Liver (tissue), 9 donors: ENCODE results near the gene PARP9. TPM values are rescaled to one million over a fixed set of nuclear protein-coding genes. Genes with fewer than 3 reads are reported as not detected.

Experiments
- DNase-seq: peaks from one replicate; pipeline ENCODE4 v3.0.0-alpha.2; 2017; ENCODE audit warnings: low spot score
- H3K27ac ChIP-seq, 2 donors: one replicate each; pipeline ENCODE4 v1.7.0; 2013; ENCODE audit warnings: inconsistent platforms in 2 of 2, low read length in 2 of 2, control low read depth in 1 of 2, low read depth in 1 of 2, mild to moderate bottlenecking in 1 of 2
- H3K27me3 ChIP-seq, 4 donors: one replicate each; pipeline versions ENCODE4 v1.6.1 to v1.7.0; 2013; ENCODE audit warnings: low read length in 3 of 4, inconsistent platforms in 1 of 4, mild to moderate bottlenecking in 1 of 4, moderate library complexity in 1 of 4; ENCODE audit not compliant: control insufficient read depth in 4 of 4, insufficient read depth in 4 of 4
- H3K36me3 ChIP-seq, 4 donors: one replicate each; pipeline versions ENCODE4 v1.6.1 to v1.7.0; 2013; ENCODE audit warnings: low read length in 3 of 4, mild to moderate bottlenecking in 3 of 4, low read depth in 1 of 4, moderate library complexity in 1 of 4; ENCODE audit not compliant: control insufficient read depth in 4 of 4, insufficient read depth in 3 of 4
- H3K4me1 ChIP-seq, 4 donors: one replicate each; pipeline versions ENCODE4 v1.6.1 to v1.7.0; 2013; ENCODE audit warnings: low read length in 3 of 4, mild to moderate bottlenecking in 3 of 4, moderate library complexity in 1 of 4; ENCODE audit not compliant: control insufficient read depth in 4 of 4, insufficient read depth in 4 of 4
- H3K4me3 ChIP-seq, 3 donors: one replicate each; pipeline versions ENCODE4 v1.6.1 to v1.7.0; 2013; ENCODE audit warnings: low read length in 3 of 3, control low read depth in 1 of 3, low read depth in 1 of 3, mild to moderate bottlenecking in 1 of 3
- H3K9ac ChIP-seq, 2 donors: one replicate each; pipeline ENCODE4 v1.7.0; 2013; ENCODE audit warnings: low read length in 2 of 2, mild to moderate bottlenecking in 2 of 2, moderate library complexity in 2 of 2, control low read depth in 1 of 2, low read depth in 1 of 2
- H3K9me3 ChIP-seq, 4 donors: one replicate each; pipeline versions ENCODE4 v1.6.1 to v1.7.0; 2013; ENCODE audit warnings: low read length in 3 of 4; ENCODE audit not compliant: control insufficient read depth in 4 of 4
- ATF3 ChIP-seq: IDR thresholded peaks from 2 replicates; pipeline ENCODE4 v1.6.1; 2016; ENCODE audit warnings: antibody characterized with exemption
- CTCF ChIP-seq: fragments of 150-350 bp; IDR thresholded peaks from 2 replicates; pipeline ENCODE4 v1.5.1; 2017; ENCODE audit warnings: improper control_type of control experiment, low read depth, low read length; ENCODE audit not compliant: missing input control
- EGR1 ChIP-seq, 2 donors: IDR thresholded peaks; 2 replicates each; pipeline ENCODE4 v1.6.1; 2016 to 2018; ENCODE audit warnings: antibody characterized with exemption in 2 of 2, low read depth in 2 of 2
- FOXA1 ChIP-seq: IDR thresholded peaks from 2 replicates; pipeline ENCODE4 v1.6.1; 2016; ENCODE audit warnings: antibody characterized with exemption
- FOXA2 ChIP-seq: IDR thresholded peaks from 2 replicates; pipeline ENCODE4 v1.6.1; 2016; ENCODE audit warnings: antibody characterized with exemption
- GABPA ChIP-seq, 2 donors: IDR thresholded peaks in 1 of 2; conservative IDR thresholded peaks in 1 of 2; 2 replicates each; pipeline ENCODE4 v1.6.1; 2016; ENCODE audit warnings: antibody characterized with exemption in 2 of 2, mild to moderate bottlenecking in 1 of 2, moderate library complexity in 1 of 2
- HNF4A ChIP-seq, 2 donors: conservative IDR thresholded peaks; 2 replicates each; pipeline ENCODE4 v1.6.1; 2016; ENCODE audit warnings: antibody characterized with exemption in 2 of 2, mild to moderate bottlenecking in 2 of 2
- HNF4G ChIP-seq: IDR thresholded peaks from 2 replicates; pipeline ENCODE4 v1.6.1; 2016; ENCODE audit warnings: antibody characterized with exemption
- JUND ChIP-seq, 2 donors: IDR thresholded peaks; 2 replicates each; pipeline ENCODE4 v1.6.1; 2016; ENCODE audit warnings: antibody characterized with exemption in 2 of 2
- MAX ChIP-seq: IDR thresholded peaks from 2 replicates; pipeline ENCODE4 v1.6.1; 2016; ENCODE audit warnings: antibody characterized with exemption
- NR2F2 ChIP-seq: IDR thresholded peaks from 2 replicates; pipeline ENCODE4 v1.6.1; 2016; ENCODE audit warnings: antibody characterized with exemption
- RAD21 ChIP-seq, 2 donors: IDR thresholded peaks; 2 replicates each; pipeline ENCODE4 v1.6.1; 2016; ENCODE audit warnings: antibody characterized with exemption in 2 of 2, mild to moderate bottlenecking in 2 of 2
- REST ChIP-seq: IDR thresholded peaks from 2 replicates; pipeline ENCODE4 v1.6.1; 2016; ENCODE audit warnings: antibody characterized with exemption, mild to moderate bottlenecking
- RXRA ChIP-seq, 2 donors: IDR thresholded peaks; 2 replicates each; pipeline ENCODE4 v1.6.1; 2017 to 2018; ENCODE audit warnings: antibody characterized with exemption in 2 of 2, mild to moderate bottlenecking in 1 of 2
- SP1 ChIP-seq: IDR thresholded peaks from 2 replicates; pipeline ENCODE4 v1.6.1; 2018; ENCODE audit warnings: antibody characterized with exemption, mild to moderate bottlenecking
- TAF1 ChIP-seq: conservative IDR thresholded peaks from 2 replicates; pipeline ENCODE4 v1.6.1; 2016; ENCODE audit warnings: antibody characterized with exemption, mild to moderate bottlenecking
- YY1 ChIP-seq: IDR thresholded peaks from 2 replicates; pipeline ENCODE4 v1.6.1; 2016; ENCODE audit warnings: antibody characterized with exemption, mild to moderate bottlenecking
- ZBTB33 ChIP-seq: IDR thresholded peaks from 2 replicates; pipeline ENCODE4 v1.6.1; 2016; ENCODE audit warnings: antibody characterized with exemption
- WGBS: extraction: QIAGEN DNeasy Blood & Tissue Kit; methylation state at CpG from one replicate; pipeline ENCODE4 v1.1.7; 2013; 5-methylcytosine and 5-hydroxymethylcytosine counted together
- polyA plus RNA-seq, 2 donors: library from polyadenylated mRNA; stranded (reverse) in 1 of 2; unstranded in 1 of 2; fragments of 200-250 nt in 1 of 2; fragments of >200 nt in 1 of 2; fragmentation: Nextera tagmentation in 1 of 2; extraction: Ambion mirVana in 1 of 2; gene quantifications; one replicate each; pipeline versions ENCODE4 v1.2.1 to v1.2.3, GENCODE V29; 2013 to 2015
- total RNA-seq, 2 donors: library from RNA; depleted of rRNA; stranded (reverse); fragments of >200 nt; gene quantifications; one replicate each; pipeline ENCODE4 v1.2.3, GENCODE V29; 2014
- donor health status: healthy.
- donor health status: healthy.
- donor health status: healthy.
- donor health status: healthy.
- donor health status: healthy.

Gene PARP9
- total RNA-seq (10 to 100 TPM; 39.3 to 74.0 TPM), polyA plus RNA-seq (10 to 100 TPM; 34.8 to 58.6 TPM)

DNA sequence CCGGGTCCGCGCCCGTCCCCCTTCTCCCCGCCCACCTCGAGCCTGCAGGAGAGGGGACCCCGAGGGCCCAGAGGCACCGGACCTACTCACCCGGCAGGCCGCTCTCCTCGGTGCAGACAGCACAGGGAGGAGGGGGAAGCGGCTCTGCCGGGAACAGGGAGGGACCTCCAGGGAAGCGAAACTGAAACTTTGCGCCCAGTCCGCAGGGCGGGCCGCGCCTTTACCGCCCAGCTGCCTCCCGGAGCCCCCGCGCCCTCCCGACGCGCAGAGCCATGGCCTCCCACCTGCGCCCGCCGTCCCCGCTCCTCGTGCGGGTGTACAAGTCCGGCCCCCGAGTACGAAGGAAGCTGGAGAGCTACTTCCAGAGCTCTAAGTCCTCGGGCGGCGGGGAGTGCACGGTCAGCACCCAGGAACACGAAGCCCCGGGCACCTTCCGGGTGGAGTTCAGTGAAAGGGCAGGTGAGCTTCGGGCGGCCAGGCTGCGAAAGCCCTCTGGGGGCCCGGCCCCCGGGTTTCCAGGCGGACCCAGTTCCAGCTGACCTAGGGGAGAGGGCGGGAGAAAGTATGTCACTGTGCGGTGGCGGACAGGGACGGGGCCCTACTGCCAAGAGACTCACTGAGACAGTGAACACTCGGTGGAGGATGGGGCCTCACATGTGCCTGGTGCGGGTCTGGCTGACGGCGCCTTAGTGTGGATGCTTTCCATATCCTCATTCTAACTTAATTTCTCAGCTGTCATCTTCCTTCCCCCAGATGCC, at the start of gene PARP9, which contains the start of gene DTX3L:
Gene PARP9 (minus strand): TSS at position 146 of the 758 bp plus-strand sequence. CDS start 4,680 bp downstream, outside the sequence.
Gene DTX3L (plus strand): TSS at position 184 of the 758 bp plus-strand sequence. CDS start 89 bp downstream, at position 273.
- DNase-seq, result peak; percentile 83
- Histone ChIP-seq H3K4me3 (peak within 1 kb of the TSS; percentile 81 to 85 (median 84)), H3K36me3 (peaks cover 1 to 18% (median 14%) of the 10 kb centered on the region in 4 donors), H3K9ac (peak within 1 kb of the TSS; percentile 82 to 96), H3K27me3 (no peaks in the 10 kb centered on the region), H3K27ac (peak within 1 kb of the TSS; percentile 94 to 99), H3K4me1 (peaks cover 11 to 65% (median 29%) of the 10 kb centered on the region in 4 donors), H3K9me3 (no peaks in the 10 kb centered on the region)
- under 1% methylated on average over 56 of the region's 56 CpGs for WGBS
- TF ChIP-seq EGR1 (IDR thresholded peaks at IDR 0.05; ENCODE audit: low read depth in 2 of 2), result no peak
- peak; percentile 54 for TF ChIP-seq SP1
- TF ChIP-seq YY1, result peak; percentile 34
- no peak for TF ChIP-seq ATF3
- TF ChIP-seq RXRA (IDR thresholded peaks at IDR 0.05), result peak in 1 of 2 donors; percentile 60
- TF ChIP-seq FOXA1, result no peak
- TF ChIP-seq NR2F2, result no peak
- TF ChIP-seq MAX, result no peak
- TF ChIP-seq HNF4A (conservative IDR thresholded peaks at IDR 0.05), result peak in 1 of 2 donors; percentile 13
- TF ChIP-seq TAF1, result peak; percentile 53
- TF ChIP-seq REST, result peak; percentile 66
- no peak for TF ChIP-seq ZBTB33
- peak in 1 of 2 donors; percentile 44 for TF ChIP-seq RAD21 (IDR thresholded peaks at IDR 0.05)
- no peak for TF ChIP-seq CTCF
- TF ChIP-seq JUND (IDR thresholded peaks at IDR 0.05), result no peak
- TF ChIP-seq GABPA (IDR thresholded peaks at IDR 0.05 in 1 of 2, conservative IDR thresholded peaks at IDR 0.05 in 1 of 2), result no peak
- TF ChIP-seq HNF4G, result no peak
- no peak for TF ChIP-seq FOXA2
